Fibroblast of the conjunctiva (primary cell): ENCODE data around the gene GSG1L.
"Not testable (repeated sequence)": the region's sequence is repeated elsewhere in the genome, so short reads cannot be mapped to it uniquely, and the experiment has no call there.

ENCODE experiments used
- DNase-seq: peaks from one replicate; pipeline ENCODE4 v3.0.0-alpha.2; 2010; ENCODE audit warnings: low read depth

Gene GSG1L

DNA sequence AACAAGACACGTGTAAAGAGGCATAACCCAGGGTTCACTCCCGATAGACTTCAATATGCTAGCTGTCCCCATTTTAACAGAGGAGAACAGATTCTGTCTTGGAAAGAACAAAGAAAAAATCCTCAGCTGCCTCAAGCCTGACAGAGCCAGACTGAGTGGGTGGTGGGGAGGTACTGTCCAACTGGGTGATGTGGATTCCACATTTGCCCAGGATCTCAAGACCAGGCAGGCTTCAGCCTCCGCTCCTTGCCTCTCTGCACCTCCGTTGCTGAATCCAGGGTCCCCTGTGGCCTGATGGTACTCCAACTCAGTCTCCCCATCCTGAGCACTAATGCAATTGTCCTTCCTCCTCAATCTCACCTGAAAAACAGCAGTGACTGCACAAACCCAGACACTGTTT lies 163.8 kb downstream of the GSG1L start:
- DNase-seq, result no peak

DNA sequence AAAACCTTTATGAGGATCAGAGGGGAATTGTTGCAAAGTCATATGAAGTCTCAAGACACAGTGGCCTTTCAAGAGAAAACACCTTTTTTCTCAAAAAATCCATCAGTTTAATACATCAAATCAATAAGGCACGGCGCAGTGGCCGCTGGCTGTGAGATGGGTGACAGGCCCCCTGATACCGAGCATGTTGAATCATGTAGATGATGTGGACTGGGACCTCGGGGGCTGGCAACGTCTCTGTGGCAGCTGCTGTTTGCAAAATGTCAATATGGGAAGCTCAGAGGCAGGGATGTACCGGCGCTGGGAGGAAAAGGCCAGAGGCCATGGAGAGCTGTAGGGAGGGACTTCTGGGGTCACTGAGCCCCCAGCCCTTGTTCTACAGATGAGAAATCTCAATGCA lies 169.1 kb downstream of the GSG1L start:
- DNase-seq, result no peak

DNA sequence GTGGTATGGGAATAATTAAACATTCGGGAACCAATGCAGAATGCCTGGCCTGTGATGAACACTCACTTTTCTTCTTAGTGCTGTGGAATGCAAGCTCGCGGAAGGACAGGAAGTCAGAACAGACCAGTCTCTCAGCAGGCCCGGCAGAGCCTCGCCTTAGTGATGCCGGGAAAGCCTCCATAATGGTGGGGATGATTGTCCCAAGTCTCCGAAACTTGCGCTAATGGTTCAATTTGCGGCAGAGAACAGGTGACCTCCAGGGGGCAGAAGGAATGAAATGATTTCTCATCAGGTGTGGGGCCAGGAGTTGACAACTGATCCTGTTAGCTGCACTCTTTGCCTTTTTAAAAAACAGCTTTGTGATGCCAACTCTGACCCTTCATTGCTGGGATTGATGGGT lies 170.6 kb downstream of the GSG1L start:
- DNase-seq, result no peak

DNA sequence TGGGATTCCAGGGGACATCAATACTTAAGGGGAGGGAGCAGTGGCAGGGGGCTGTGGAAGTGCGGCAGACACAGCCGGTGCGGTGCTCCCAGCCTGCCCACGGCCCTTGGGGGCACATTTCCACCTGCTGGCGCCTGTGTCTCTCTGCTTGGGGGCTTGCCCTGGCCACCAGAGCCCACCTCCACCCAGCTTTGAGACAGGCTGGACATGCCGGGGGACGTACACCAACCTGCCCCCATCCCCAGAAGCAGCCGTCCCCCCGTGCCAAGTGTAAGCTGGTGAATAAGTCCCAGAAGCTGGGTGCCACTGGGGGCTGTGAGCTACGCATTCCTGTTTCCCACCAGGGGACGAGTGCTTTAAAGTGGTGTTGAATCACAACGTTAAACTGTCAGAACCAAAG lies 172.6 kb downstream of the GSG1L start:
- no peak for DNase-seq

DNA sequence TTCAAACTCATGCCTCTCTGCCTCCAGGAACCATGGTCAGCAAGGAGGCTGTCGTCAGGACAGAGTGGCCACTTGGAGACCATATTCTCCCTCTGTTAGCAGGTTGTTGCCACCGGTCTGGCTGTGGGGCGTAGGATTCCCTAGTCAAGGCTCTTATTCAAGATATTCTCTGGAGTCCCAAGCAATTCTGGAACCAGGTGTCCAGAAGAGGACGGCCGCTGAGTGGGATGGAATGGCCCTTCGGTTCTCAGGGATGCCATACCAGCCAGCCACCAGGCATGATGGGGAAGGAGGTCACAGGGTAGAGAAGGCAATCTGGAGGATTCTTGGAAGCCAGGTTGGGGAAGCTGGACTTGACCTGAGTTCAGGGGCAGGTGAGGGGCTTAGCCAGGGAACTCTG lies 173.5 kb downstream of the GSG1L start:
- no peak for DNase-seq

DNA sequence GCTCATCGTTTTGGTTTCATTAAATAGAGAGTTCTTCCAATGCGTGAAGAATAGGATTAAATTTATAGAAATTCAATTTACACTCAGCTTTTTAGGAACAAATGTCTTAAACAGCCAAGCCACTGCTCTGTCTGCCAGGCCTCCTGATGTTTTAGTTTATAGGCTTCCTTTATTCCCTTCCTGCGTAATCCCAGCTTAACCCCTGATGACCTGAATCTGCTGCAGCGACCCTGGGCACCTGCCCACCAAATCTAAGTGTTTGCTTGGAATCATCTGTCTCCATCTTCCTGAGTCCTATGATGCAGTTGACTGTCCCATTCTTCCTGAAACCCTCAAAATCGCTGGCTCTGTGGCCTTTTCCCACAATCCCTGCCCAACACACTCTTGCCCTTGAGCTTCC lies 179.9 kb downstream of the GSG1L start:
- no peak for DNase-seq

GRCh38 chr16:27880287-27880686 lies 183.2 kb downstream of the GSG1L start:
- DNase-seq, result no peak

- DNase-seq, result no peak
These were observed 183.8 kb downstream of the GSG1L start for GRCh38 chr16:27879601-27880247.

DNA sequence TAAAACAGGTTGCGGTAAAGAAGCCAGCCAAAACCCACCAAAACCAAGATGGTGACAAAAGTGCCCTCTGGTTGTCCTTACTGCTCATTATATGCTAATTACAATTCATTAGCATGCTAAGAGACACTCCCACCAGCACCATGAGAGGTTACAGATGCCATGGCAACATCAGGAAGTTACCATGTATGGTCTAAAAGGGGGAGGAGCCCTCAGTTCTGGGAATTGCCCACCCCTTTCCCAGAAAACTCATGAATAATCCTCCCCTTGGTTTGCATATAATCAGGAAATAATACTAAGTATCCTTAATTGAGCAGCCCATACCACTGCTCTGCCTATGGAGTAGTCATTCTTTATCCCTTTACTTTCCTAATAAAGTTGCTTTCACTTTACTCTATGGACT lies 190.9 kb downstream of the GSG1L start:
- not testable (repeated sequence) for DNase-seq

- DNase-seq, result no peak
These were observed 193.3 kb downstream of the GSG1L start for GRCh38 chr16:27870116-27870798.

- no peak for DNase-seq
These were observed 194.1 kb downstream of the GSG1L start for GRCh38 chr16:27869411-27869810.

DNA sequence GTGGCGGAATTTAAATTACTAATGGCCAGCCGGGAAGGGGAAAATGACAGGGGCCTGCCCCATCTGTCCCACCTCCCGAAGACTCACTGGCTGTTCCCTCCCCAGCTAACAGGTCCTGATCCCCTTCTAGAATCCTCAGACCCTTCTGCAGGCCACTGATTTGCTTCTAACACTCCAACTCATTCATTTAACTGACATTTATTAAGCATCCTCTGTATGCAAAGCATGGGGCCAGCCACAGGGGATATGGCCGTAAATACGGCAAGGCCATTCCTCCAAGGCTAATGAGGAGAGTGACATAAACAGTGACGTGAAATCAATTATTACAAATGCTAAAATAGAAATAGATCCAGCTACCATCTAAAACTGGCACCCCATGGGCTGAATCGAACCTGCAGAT lies 195.3 kb downstream of the GSG1L start:
- no peak for DNase-seq

GRCh38 chr16:27867122-27868110 lies 196.1 kb downstream of the GSG1L start:
- peak; percentile 49 for DNase-seq

DNA sequence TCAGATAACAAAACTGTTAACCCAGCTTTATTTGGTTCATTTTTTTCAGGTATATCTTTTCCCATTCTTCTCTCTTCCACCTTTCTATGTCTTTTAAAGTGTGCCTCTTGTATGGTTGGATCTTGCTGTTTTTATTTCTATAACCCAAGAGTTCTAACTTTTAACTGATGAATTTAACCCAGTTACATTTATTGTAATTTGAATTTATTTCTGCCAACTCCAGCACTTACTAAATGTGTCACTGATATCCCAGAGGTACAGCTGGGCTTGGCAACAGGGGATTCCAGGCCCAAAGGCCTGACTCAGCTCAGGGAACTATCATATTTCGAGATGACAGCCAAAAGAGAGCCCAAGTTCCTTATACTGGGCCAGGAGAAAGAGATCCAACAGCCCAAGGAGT lies 200.1 kb downstream of the GSG1L start:
- no peak for DNase-seq

GRCh38 chr16:27862953-27863352 lies 200.6 kb downstream of the GSG1L start:
- no peak for DNase-seq

GRCh38 chr16:27860091-27860490 lies 203.4 kb downstream of the GSG1L start:
- DNase-seq, result no peak

DNA sequence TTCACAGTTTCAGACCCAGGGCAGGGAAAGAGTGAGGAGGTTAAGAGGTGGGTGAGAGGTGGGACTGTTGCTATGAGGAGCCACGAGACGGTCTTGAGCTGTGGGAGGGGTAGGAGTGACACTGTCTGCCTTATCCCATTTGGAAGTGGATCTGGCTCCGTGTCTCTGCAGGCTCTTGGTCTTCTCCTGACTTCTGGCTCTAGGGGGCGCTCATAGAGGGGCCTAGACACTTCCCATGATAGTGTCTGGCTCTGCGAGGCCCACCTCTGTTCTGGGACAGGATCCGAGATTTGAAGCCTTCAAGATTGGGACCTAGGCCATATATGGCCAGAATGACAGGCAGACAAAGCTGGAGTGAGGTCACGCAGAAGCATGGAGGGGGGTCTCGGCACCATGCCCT lies 204.5 kb downstream of the GSG1L start:
- DNase-seq, result no peak

DNA sequence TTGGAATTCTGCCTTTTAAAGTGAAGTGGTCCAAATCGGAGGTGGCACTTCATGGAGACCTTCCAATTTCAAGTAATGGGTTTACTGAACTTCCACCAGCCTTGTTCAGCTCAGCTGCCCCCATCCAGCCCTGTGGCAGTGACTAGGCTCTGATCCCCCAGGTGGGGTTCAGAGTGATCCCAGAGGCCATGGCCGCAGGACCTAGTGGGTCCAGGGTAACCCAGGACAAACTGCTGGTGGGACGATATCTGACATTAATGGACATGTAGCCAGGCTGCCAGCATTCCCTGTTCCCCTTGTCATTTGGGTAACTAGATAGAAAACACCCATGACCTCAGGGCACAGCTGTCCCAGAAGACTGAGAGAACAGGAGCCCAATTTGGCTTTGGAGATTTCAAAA lies 209.9 kb downstream of the GSG1L start:
- DNase-seq, result no peak

- DNase-seq, result no peak
These were observed 210.4 kb downstream of the GSG1L start for GRCh38 chr16:27853101-27853500.

DNA sequence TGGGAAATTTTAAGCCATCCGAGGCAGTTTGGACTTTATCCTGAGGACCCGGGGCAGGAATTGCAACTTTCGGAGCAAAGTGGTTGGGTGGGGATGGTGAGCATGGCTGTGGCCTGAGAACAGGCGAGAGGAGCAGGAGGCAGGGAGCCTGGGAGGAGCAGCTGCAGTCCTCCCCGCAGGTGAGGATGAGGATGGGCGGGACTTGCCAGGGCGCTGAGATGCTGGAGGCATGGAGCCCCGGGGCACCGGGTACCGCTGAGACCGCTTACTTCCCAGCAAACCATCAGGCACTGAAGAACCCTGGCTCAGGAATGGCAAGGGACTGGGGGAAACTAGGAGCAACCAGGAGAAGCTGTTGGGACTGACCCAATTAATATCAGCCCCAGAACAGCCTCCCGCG lies 210.8 kb downstream of the GSG1L start:
- no peak for DNase-seq

GRCh38 chr16:27852116-27852515 lies 211.4 kb downstream of the GSG1L start:
- DNase-seq, result no peak

- DNase-seq, result no peak
These were observed 211.9 kb downstream of the GSG1L start for GRCh38 chr16:27851586-27851985.

GRCh38 chr16:27849621-27850020 lies 213.9 kb downstream of the GSG1L start:
- no peak for DNase-seq
